Esophagus muscularis mucosa (tissue), 4 donors: Measurements from ENCODE around the gene OTOG.

Source experiments
- CTCF ChIP-seq, 3 experiments: fragments of 200-600 bp in 2 of 3; fragments of 450-650 bp in 1 of 3; sonication (generic) in 2 of 3; IDR thresholded peaks; one replicate each; pipeline ENCODE4 v1.5.1; 2017 to 2019; ENCODE audit warnings: antibody characterized with exemption in 3 of 3, mild to moderate bottlenecking in 2 of 3, moderate library complexity in 1 of 3
- EP300 ChIP-seq: sonication (generic); formaldehyde crosslinking; IDR thresholded peaks from one replicate; pipeline ENCODE4 v1.6.1; 2017; ENCODE audit warnings: antibody characterized with exemption
- POLR2A ChIP-seq: fragments of 450-650 bp; IDR thresholded peaks from one replicate; pipeline ENCODE4 v1.6.1; 2017; ENCODE audit warnings: antibody characterized with exemption, moderate library complexity, mild to moderate bottlenecking, low read depth
- POLR2AphosphoS5 ChIP-seq, 2 donors: sonication (generic); formaldehyde crosslinking; IDR thresholded peaks; one replicate each; pipeline ENCODE4 v1.6.1; 2017; ENCODE audit warnings: antibody characterized with exemption in 2 of 2

- TF ChIP-seq POLR2A (no peak), CTCF (IDR thresholded peaks at IDR 0.05) (no peak), POLR2AphosphoS5 (IDR thresholded peaks at IDR 0.05) (no peak), EP300 (no peak)
Measured at GRCh38 chr11:17596310-17596669, 49.2 kb downstream of the OTOG start.
